HEK293 (cell line): ENCODE results near the gene DENND4B.

Source experiments
- EGR2 ChIP-seq: fragments of 450-650 bp; formaldehyde crosslinking; IDR thresholded peaks from 2 replicates; pipeline ENCODE4 v1.5.1; 2016; ENCODE audit warnings: low read depth, missing biosample characterization, missing genetic modification characterization
- GFI1B ChIP-seq: fragments of 450-650 bp; formaldehyde crosslinking; IDR thresholded peaks from 2 replicates; pipeline ENCODE4 v1.5.1; 2016; ENCODE audit warnings: missing biosample characterization, missing genetic modification characterization
- GLIS2 ChIP-seq: fragments of 450-650 bp; formaldehyde crosslinking; IDR thresholded peaks from 2 replicates; pipeline ENCODE4 v1.5.1; 2016; ENCODE audit warnings: missing biosample characterization, missing genetic modification characterization
- HIC1 ChIP-seq: fragments of 450-650 bp; formaldehyde crosslinking; IDR thresholded peaks from 2 replicates; pipeline ENCODE4 v1.5.1; 2016; ENCODE audit warnings: missing biosample characterization, missing genetic modification characterization
- IKZF3 ChIP-seq: fragments of 450-650 bp; IDR thresholded peaks from 2 replicates; pipeline ENCODE4 v1.5.0; 2018; ENCODE audit warnings: missing biosample characterization, mild to moderate bottlenecking, missing genetic modification characterization, moderate library complexity
- INSM2 ChIP-seq: fragments of 450-650 bp; formaldehyde crosslinking; IDR thresholded peaks from 2 replicates; pipeline ENCODE4 v1.5.1; 2016; ENCODE audit warnings: missing biosample characterization, missing genetic modification characterization
- KLF10 ChIP-seq: fragments of 450-650 bp; IDR thresholded peaks from 2 replicates; pipeline ENCODE4 v1.5.1; 2018; ENCODE audit warnings: missing biosample characterization, mild to moderate bottlenecking, missing genetic modification characterization
- KLF17 ChIP-seq: fragments of 450-650 bp; formaldehyde crosslinking; IDR thresholded peaks from 2 replicates; pipeline ENCODE4 v1.5.1; 2016; ENCODE audit warnings: missing biosample characterization, missing genetic modification characterization
- REPIN1 ChIP-seq: fragments of 450-650 bp; formaldehyde crosslinking; IDR thresholded peaks from 2 replicates; pipeline ENCODE4 v1.5.1; 2017; ENCODE audit warnings: missing biosample characterization, missing genetic modification characterization, low read depth
- TSHZ1 ChIP-seq: fragments of 450-650 bp; formaldehyde crosslinking; IDR thresholded peaks from 2 replicates; pipeline ENCODE4 v1.5.1; 2016; ENCODE audit warnings: missing biosample characterization, missing genetic modification characterization, borderline replicate concordance
- ZBTB6 ChIP-seq: fragments of 450-650 bp; formaldehyde crosslinking; IDR thresholded peaks from 2 replicates; pipeline ENCODE4 v1.5.1; 2017; ENCODE audit warnings: missing biosample characterization, missing genetic modification characterization
- ZFHX2 ChIP-seq: fragments of 450-650 bp; formaldehyde crosslinking; conservative IDR thresholded peaks from 2 replicates; pipeline ENCODE4 v1.5.1; 2016; ENCODE audit warnings: missing biosample characterization, missing genetic modification characterization
- ZFP3 ChIP-seq: fragments of 450-650 bp; formaldehyde crosslinking; IDR thresholded peaks from 2 replicates; pipeline ENCODE4 v1.5.1; 2016; ENCODE audit warnings: low read depth, missing biosample characterization, missing genetic modification characterization
- ZIC2 ChIP-seq: fragments of 450-650 bp; formaldehyde crosslinking; IDR thresholded peaks from 2 replicates; pipeline ENCODE4 v1.5.1; 2016; ENCODE audit warnings: missing biosample characterization, missing genetic modification characterization
- ZNF174 ChIP-seq: fragments of 450-650 bp; formaldehyde crosslinking; IDR thresholded peaks from 2 replicates; pipeline ENCODE4 v1.5.0; 2017; ENCODE audit warnings: missing biosample characterization, mild to moderate bottlenecking, missing genetic modification characterization
- ZNF202 ChIP-seq: fragments of 450-650 bp; formaldehyde crosslinking; IDR thresholded peaks from 2 replicates; pipeline ENCODE4 v1.5.1; 2016; ENCODE audit warnings: missing biosample characterization, missing genetic modification characterization, borderline replicate concordance
- ZNF248 ChIP-seq: fragments of 450-650 bp; formaldehyde crosslinking; IDR thresholded peaks from 2 replicates; pipeline ENCODE4 v1.5.1; 2017; ENCODE audit warnings: missing biosample characterization, missing genetic modification characterization
- ZNF311 ChIP-seq: fragments of 450-650 bp; formaldehyde crosslinking; IDR thresholded peaks from 2 replicates; pipeline ENCODE4 v1.5.1; 2017; ENCODE audit warnings: missing biosample characterization, missing genetic modification characterization, borderline replicate concordance
- ZNF350 ChIP-seq: fragments of 450-650 bp; formaldehyde crosslinking; IDR thresholded peaks from 2 replicates; pipeline ENCODE4 v1.5.0; 2017; ENCODE audit warnings: missing biosample characterization, mild to moderate bottlenecking, missing genetic modification characterization
- ZNF394 ChIP-seq: fragments of 450-650 bp; formaldehyde crosslinking; IDR thresholded peaks from 2 replicates; pipeline ENCODE4 v1.5.1; 2016; ENCODE audit warnings: missing biosample characterization, missing genetic modification characterization, mild to moderate bottlenecking, moderate library complexity, borderline replicate concordance
- ZNF423 ChIP-seq: fragments of 450-650 bp; formaldehyde crosslinking; IDR thresholded peaks from 2 replicates; pipeline ENCODE4 v1.5.1; 2016; ENCODE audit warnings: missing biosample characterization, missing genetic modification characterization
- ZNF560 ChIP-seq: fragments of 450-650 bp; formaldehyde crosslinking; IDR thresholded peaks from 2 replicates; pipeline ENCODE4 v1.5.1; 2017; ENCODE audit warnings: missing biosample characterization, missing genetic modification characterization, borderline replicate concordance
- ZNF585B ChIP-seq: fragments of 450-650 bp; formaldehyde crosslinking; IDR thresholded peaks from 2 replicates; pipeline ENCODE4 v1.5.1; 2016; ENCODE audit warnings: missing biosample characterization, missing genetic modification characterization
- ZNF621 ChIP-seq: fragments of 450-650 bp; formaldehyde crosslinking; IDR thresholded peaks from 2 replicates; pipeline ENCODE4 v1.5.1; 2017; ENCODE audit warnings: missing biosample characterization, missing genetic modification characterization
- ZNF624 ChIP-seq: fragments of 450-650 bp; formaldehyde crosslinking; IDR thresholded peaks from 2 replicates; pipeline ENCODE4 v1.5.1; 2017; ENCODE audit warnings: missing biosample characterization, missing genetic modification characterization
- ZNF654 ChIP-seq: fragments of 450-650 bp; formaldehyde crosslinking; IDR thresholded peaks from 2 replicates; pipeline ENCODE4 v1.5.1; 2016; ENCODE audit warnings: low read depth, missing biosample characterization, missing genetic modification characterization
- ZNF658 ChIP-seq: fragments of 450-650 bp; formaldehyde crosslinking; IDR thresholded peaks from 2 replicates; pipeline ENCODE4; 2016; ENCODE audit warnings: missing biosample characterization, missing genetic modification characterization
- ZNF704 ChIP-seq: fragments of 450-650 bp; formaldehyde crosslinking; IDR thresholded peaks from 2 replicates; pipeline ENCODE4 v1.5.1; 2016; ENCODE audit warnings: missing biosample characterization, missing genetic modification characterization
- ZNF777 ChIP-seq: fragments of 450-650 bp; formaldehyde crosslinking; IDR thresholded peaks from 2 replicates; pipeline ENCODE4 v1.5.1; 2017; ENCODE audit warnings: missing biosample characterization, missing genetic modification characterization, borderline replicate concordance
- ZNF792 ChIP-seq: fragments of 450-650 bp; formaldehyde crosslinking; IDR thresholded peaks from 2 replicates; pipeline ENCODE4 v1.5.1; 2016; ENCODE audit warnings: missing biosample characterization, missing genetic modification characterization
- ZNF843 ChIP-seq: fragments of 450-650 bp; formaldehyde crosslinking; IDR thresholded peaks from 2 replicates; pipeline ENCODE4 v1.5.1; 2016; ENCODE audit warnings: missing biosample characterization, missing genetic modification characterization

The DENND4B gene

GRCh38 chr1:153880962-153881361 is 65.6 kb downstream of the DENND4B start (continued):
- no peak for TF ChIP-seq ZNF560
- no peak for TF ChIP-seq ZNF311 (tag by site-specific recombination)
- no peak for TF ChIP-seq ZNF202 (tag by site-specific recombination)
- no peak for TF ChIP-seq ZNF423 (tag by site-specific recombination)
- TF ChIP-seq ZNF621: no peak
- no peak for TF ChIP-seq GLIS2 (tag by site-specific recombination)
- TF ChIP-seq KLF10 (tag by site-specific recombination): peak; percentile 96
- peak; percentile 92 for TF ChIP-seq GFI1B (tag by site-specific recombination)
- TF ChIP-seq ZNF394: peak; percentile 50
- TF ChIP-seq ZFHX2 (tag by site-specific recombination): no peak
- TF ChIP-seq ZIC2 (tag by site-specific recombination): peak; percentile 25; the same call in 1 of the 2 replicates
- TF ChIP-seq TSHZ1 (tag by site-specific recombination): peak; percentile 85; the same call in 1 of the 2 replicates
- no peak for TF ChIP-seq ZNF654 (tag by site-specific recombination)
- TF ChIP-seq ZBTB6 (tag by site-specific recombination): no peak; the same call in 1 of the 2 replicates
- TF ChIP-seq ZNF777: no peak
- peak; percentile 63 for TF ChIP-seq HIC1 (tag by site-specific recombination)
- TF ChIP-seq ZNF843 (tag by site-specific recombination): no peak; the same call in 1 of the 2 replicates
- no peak for TF ChIP-seq ZNF585B
- peak; percentile 82 for TF ChIP-seq KLF17
- peak; percentile 96 for TF ChIP-seq IKZF3 (tag by site-specific recombination)
- TF ChIP-seq INSM2: peak; percentile 97
- no peak for TF ChIP-seq ZNF704 (tag by site-specific recombination)
- peak; percentile 77; the same call in 1 of the 2 replicates for TF ChIP-seq ZNF174 (tag by site-specific recombination)
- TF ChIP-seq EGR2 (tag by site-specific recombination): no peak
- TF ChIP-seq ZNF792 (tag by site-specific recombination): peak; percentile 98
- no peak for TF ChIP-seq REPIN1
- no peak for TF ChIP-seq ZNF350 (tag by site-specific recombination)
- TF ChIP-seq ZNF658 (tag by site-specific recombination): no peak
- no peak for TF ChIP-seq ZFP3
- peak; percentile 89; the same call in 1 of the 2 replicates for TF ChIP-seq ZNF624 (tag by site-specific recombination)
- 0 out of 2 replicates have a peak, but pooled peaks have one; percentile 24 for TF ChIP-seq ZNF248
